Fibroblast of the conjunctiva (primary cell): Measurements from ENCODE around the gene AGA.

ENCODE experiments used
- DNase-seq: peaks from one replicate; pipeline ENCODE4 v3.0.0-alpha.2; 2010; ENCODE audit warnings: low read depth

AGA gene

DNA sequence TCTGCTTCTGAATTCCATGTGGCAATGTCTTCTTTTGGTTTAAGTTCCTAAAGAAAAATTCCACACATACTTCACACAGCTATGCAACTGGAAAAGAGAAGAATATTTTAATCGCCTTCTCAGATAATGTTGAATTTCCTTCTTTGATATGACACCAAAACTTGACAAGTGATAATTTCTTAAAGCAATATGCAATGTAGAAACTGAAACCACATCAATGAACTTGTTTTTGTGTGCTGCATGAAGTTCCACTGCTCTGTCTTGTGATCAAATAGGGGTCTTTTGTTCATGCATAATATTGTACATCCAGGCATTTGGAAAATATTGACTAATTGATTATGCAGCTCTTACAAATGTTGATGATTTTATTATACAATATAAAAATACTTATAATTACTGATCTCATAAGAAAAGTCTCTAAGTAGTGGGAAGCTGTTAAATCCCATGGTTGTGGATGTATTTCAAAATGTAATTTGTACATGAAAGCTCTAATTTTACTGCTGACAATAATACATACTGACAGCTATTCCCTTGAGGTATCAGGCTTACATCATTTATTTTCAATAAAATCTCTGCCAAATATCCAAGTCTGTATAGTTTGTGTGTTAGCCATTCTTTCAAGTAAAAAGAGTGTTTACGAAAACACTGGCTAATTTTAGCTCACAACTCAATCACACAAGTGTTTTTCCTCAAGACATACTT is 56.5 kb downstream of the AGA start:
- DNase-seq, result no peak

DNA sequence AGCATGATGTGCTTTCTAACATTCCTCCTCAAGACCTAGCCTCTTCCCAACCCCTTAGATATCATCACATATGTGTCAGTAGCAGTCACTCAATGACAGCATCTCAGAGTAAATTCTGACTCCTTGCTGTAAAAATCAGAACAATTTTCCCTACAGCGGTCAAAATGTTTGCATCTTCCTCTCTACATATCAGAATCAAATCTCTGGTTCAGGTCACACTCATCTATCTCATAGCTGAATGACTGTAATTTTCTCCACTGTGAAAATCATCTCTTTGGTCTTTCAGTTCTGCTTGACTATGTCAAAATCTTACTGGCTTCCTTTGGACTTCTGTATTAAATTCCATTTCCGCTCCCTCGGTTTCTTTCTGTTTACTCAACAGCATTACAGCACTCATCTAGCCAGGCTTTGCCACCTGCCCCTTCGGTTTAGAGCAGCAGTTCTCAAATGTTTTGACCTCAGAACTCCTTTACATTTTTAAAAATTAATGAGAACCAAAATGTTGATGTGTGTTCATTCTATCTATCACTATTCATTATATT is 57.3 kb downstream of the AGA start:
- no peak for DNase-seq

DNA sequence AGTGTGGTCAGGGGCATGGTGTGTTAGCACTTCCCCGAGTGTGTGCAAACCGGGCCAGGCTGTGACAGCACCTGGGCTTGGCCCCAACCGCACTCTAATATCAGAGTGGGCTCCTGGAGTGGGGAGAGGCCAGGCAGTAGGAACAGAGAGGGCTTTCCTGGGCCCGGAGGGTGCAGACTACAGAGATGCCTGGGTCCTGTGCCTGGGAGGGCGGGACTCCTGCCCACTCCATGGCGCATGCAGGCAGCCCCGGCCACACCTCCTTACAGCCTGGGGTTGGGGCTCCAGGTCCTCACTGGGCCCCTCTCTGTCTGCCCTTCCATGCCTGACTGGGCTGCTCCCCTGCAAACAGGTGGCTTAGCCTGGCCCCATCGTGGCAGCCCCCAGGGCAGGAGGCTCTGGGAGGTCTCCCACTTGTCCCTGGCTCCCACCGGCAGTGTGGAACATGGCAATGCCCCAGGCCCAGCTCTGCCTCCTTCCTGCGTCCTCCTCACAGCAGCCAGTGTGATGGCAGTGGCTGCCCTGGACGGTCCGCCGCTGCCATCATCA is 60.4 kb downstream of the AGA start:
- DNase-seq, result no peak
